HepG2 (cell line): ENCODE results near the gene POLR1H. TPM values are rescaled to one million over a fixed set of nuclear protein-coding genes. Genes with fewer than 3 reads are reported as not detected.

Source experiments
- AHDC1 ChIP-seq: sonication (generic); formaldehyde crosslinking; IDR thresholded peaks from 2 replicates; pipeline ENCODE4 v1.5.1; 2020; ENCODE audit warnings: mild to moderate bottlenecking, missing genetic modification reagents, borderline replicate concordance
- ATF2 ChIP-seq: sonication (generic); formaldehyde crosslinking; IDR thresholded peaks from 2 replicates; pipeline ENCODE4 v1.4.0; 2020; ENCODE audit warnings: missing genetic modification reagents
- ATF4 ChIP-seq, 2 experiments: fragments of 450-650 bp in 1 of 2; sonication (generic) in 1 of 2; formaldehyde crosslinking; IDR thresholded peaks; 2 replicates each; pipeline versions ENCODE4 v1.5.0 to v1.8.0; 2020 to 2022; ENCODE audit warnings: mild to moderate bottlenecking in 1 of 2, missing genetic modification reagents in 1 of 2
- EP300 ChIP-seq, 3 experiments: sonication (generic) in 1 of 3; formaldehyde crosslinking in 1 of 3; IDR thresholded peaks; 2 replicates each; pipeline versions ENCODE4 v1.5.1 to v1.6.1; 2011 to 2020; ENCODE audit warnings: low read depth in 2 of 3, low read length in 2 of 3, borderline replicate concordance in 1 of 3, improper control_type of control experiment in 1 of 3, mild to moderate bottlenecking in 1 of 3, missing genetic modification reagents in 1 of 3, moderate library complexity in 1 of 3
- HNF1A ChIP-seq, 2 experiments: sonication (generic) in 1 of 2; formaldehyde crosslinking in 1 of 2; IDR thresholded peaks; 2 replicates each; pipeline versions ENCODE4 v1.4.0 to v1.6.1; 2016 to 2020; ENCODE audit warnings: borderline replicate concordance in 1 of 2, low read depth in 1 of 2, mild to moderate bottlenecking in 1 of 2, missing genetic modification reagents in 1 of 2
- NR2F6 ChIP-seq, 2 experiments: IDR thresholded peaks; 2 replicates each; pipeline ENCODE4 v1.6.1; 2016; ENCODE audit warnings: antibody characterized with exemption in 1 of 2, mild to moderate bottlenecking in 1 of 2
- ZNF317 ChIP-seq: sonication (generic); formaldehyde crosslinking; IDR thresholded peaks from 2 replicates; pipeline ENCODE4 v1.5.0; 2020; ENCODE audit warnings: mild to moderate bottlenecking, missing genetic modification reagents
- ZNF576 ChIP-seq: sonication (generic); formaldehyde crosslinking; IDR thresholded peaks from 2 replicates; pipeline ENCODE4 v1.4.0; 2020; ENCODE audit warnings: mild to moderate bottlenecking, missing genetic modification reagents
- polyA plus RNA-seq, 8 experiments: library from polyadenylated mRNA; depleted of rRNA in 3 of 8; stranded (reverse) in 7 of 8; unstranded in 1 of 8; fragments of >200 nt; fragmentation: Illumina TruSeq in 4 of 8; extraction: Trizol in 4 of 8; gene quantifications; 2 replicates each; pipeline versions ENCODE4 v1.2.1 to v1.2.3, GENCODE V29; 2011 to 2016; ENCODE audit warnings: low read depth in 4 of 8, missing spikeins in 1 of 8, mixed read lengths in 1 of 8; ENCODE audit not compliant: insufficient read depth in 1 of 8
- total RNA-seq, 5 experiments: library from RNA; depleted of rRNA; stranded (reverse); fragments of >200 nt; fragmentation: Illumina TruSeq; extraction: Trizol; gene quantifications; 2 replicates each; pipeline ENCODE4 v1.2.3, GENCODE V29; 2016; ENCODE audit warnings: low read depth in 1 of 5

Gene POLR1H
- total and polyA plus RNA-seq, 2 of the 13 experiments (the other 11 are each of a cell fraction or from before 2014, with no cell fraction given), result 61.4 to 79.8 TPM

GRCh38 chr6:30113003-30113759, 52.1 kb downstream of the POLR1H start, which contains the start of gene TRIM31 (continued):
- TF ChIP-seq ATF2 (no peak), EP300 (IDR thresholded peaks at IDR 0.05; ENCODE audit: low read depth in 2 of 2, low read length in 2 of 2) (peak in 1 of 2 experiments; percentile 38; a peak in 1 of 4 replicates), EP300 (CRISPR knock-in tag; IDR thresholded peaks at IDR 0.05; ENCODE audit: borderline replicate concordance) (no peak), ZNF576 (CRISPR knock-in tag) (no peak), ZNF317 (CRISPR knock-in tag) (no peak), ATF4 (CRISPR knock-in tag; IDR thresholded peaks at IDR 0.05) (no peak), NR2F6 (IDR thresholded peaks at IDR 0.05) (no peak), NR2F6 (CRISPR knock-in tag; IDR thresholded peaks at IDR 0.05) (peak; percentile 33; the same call in 1 of the 2 replicates), HNF1A (IDR thresholded peaks at IDR 0.05; ENCODE audit: low read depth) (no peak), HNF1A (CRISPR knock-in tag; IDR thresholded peaks at IDR 0.05; ENCODE audit: borderline replicate concordance) (no peak), AHDC1 (peak; percentile 38; the same call in 1 of the 2 replicates)
